Measurements from ENCODE around the gene SASH3. TPM values are rescaled to one million over a fixed set of nuclear protein-coding genes. Genes with fewer than 3 reads are reported as not detected.
A peak's percentile ranks its signal among the peaks of the same experiment; 100 is the strongest.

SASH3 gene
- total and polyA plus RNA-seq, 5 experiments from 2014 or later: 100 to 187 (median 154) TPM

GRCh38 chrX:129777218-129778030 is 2.3 kb upstream of the SASH3 start:
- ATAC-seq: peak; percentile 41 to 42
- no peaks in the 10 kb centered on the region for H3K27me3 Mint-ChIP-seq
- peaks cover 20 to 77% (median 61%) of the 10 kb centered on the region in 4 donors for H3K4me1 Mint-ChIP-seq
- H3K4me3 Mint-ChIP-seq: peak overlapping the region; percentile 71 to 98 (median 85)
- no peaks in the 10 kb centered on the region for H3K9me3 Mint-ChIP-seq
- POLR2A ChIA-PET: interaction anchor here (0.7 to 15.1 kb wide), 10 partner anchors 10 to 100 kb away, joined by 3 to 382 read pairs (median 6); no protein-coding TSS in a partner anchor
- peak overlapping the region; percentile 92 to 98 (median 96) for H3K27ac Mint-ChIP-seq
- H3K36me3 Mint-ChIP-seq: peaks cover 0 to 12% (median 4%) of the 10 kb centered on the region in 3 donors
- DNase-seq: peak; percentile 48 to 82 (median 68)

DNA sequence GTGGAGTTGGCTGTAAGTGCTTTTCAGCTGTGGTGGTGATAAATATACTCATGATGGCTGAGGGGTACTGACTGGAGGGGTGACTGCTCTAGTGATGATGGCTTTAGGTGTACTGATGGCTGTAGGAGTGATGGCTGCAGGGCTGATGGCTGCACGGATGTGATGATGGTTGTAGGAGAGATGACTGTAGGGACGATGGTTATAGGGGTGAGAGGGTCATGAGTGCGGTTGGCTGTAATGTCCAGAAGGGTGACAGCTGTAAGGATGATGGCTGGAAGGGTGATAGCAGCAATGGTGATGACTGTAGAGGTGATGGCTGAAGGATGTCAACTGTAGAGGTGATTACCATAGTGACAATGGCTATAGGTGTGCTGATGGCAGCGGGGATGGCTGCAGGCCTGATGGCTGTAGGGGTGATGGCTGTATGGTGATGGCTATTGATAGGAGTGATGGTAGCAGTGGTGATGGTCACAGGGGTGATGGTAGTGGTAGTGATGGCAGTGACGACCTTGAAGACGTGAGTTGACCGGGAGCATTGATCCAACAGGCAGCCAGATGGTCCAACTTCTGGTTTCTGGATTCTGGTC is 570 bp upstream of the SASH3 start:
- DNase-seq (no peak), ATAC-seq (no peak)
- peak overlapping the region; percentile 80 to 98 (median 96) for H3K4me3 Mint-ChIP-seq
- peaks cover 24 to 76% (median 64%) of the 10 kb centered on the region in 4 donors for H3K4me1 Mint-ChIP-seq
- H3K27me3 Mint-ChIP-seq: no peaks in the 10 kb centered on the region
- POLR2A ChIA-PET: interaction anchor here (1.3 to 15.1 kb wide), 7 partner anchors 8 to 127 kb away, joined by 3 to 382 read pairs (median 14); partner anchors contain the start of gene UTP14A
- no peaks in the 10 kb centered on the region for H3K9me3 Mint-ChIP-seq
- H3K27ac Mint-ChIP-seq: peak overlapping the region; percentile 87 to 98 (median 96)
- H3K36me3 Mint-ChIP-seq: peaks cover 7 to 28% (median 15%) of the 10 kb centered on the region in 3 donors

- no peak for ATAC-seq
- POLR2A ChIA-PET: interaction anchor here (0.6 to 15.1 kb wide), 13 partner anchors 7 to 240 kb away, joined by 3 to 382 read pairs (median 5); partner anchors contain the start of gene UTP14A
- Mint-ChIP-seq H3K4me3 (peak overlapping the region; percentile 80 to 98 (median 96)), H3K4me1 (peaks cover 21 to 74% (median 61%) of the 10 kb centered on the region in 4 donors), H3K36me3 (peaks cover 7 to 40% (median 22%) of the 10 kb centered on the region in 3 donors), H3K9me3 (no peaks in the 10 kb centered on the region), H3K27ac (peak overlapping the region; percentile 87 to 98 (median 96)), H3K27me3 (no peaks in the 10 kb centered on the region)
- DNase-seq: no peak
Observed at GRCh38 chrX:129780441-129781105, 824 bp downstream of the SASH3 start.

- Mint-ChIP-seq H3K36me3 (peaks cover 7 to 46% (median 24%) of the 10 kb centered on the region in 3 donors), H3K27ac (peak overlapping the region; percentile 87 to 98 (median 96)), H3K4me1 (peaks cover 24 to 76% (median 66%) of the 10 kb centered on the region in 4 donors), H3K4me3 (peak overlapping the region; percentile 80 to 98 (median 96)), H3K9me3 (no peaks in the 10 kb centered on the region), H3K27me3 (no peaks in the 10 kb centered on the region)
- ATAC-seq (peak; percentile 75 to 84), DNase-seq (peak; percentile 45 to 94 (median 76))
- POLR2A ChIA-PET: interaction anchor here (0.6 to 15.1 kb wide), 10 partner anchors 15 to 241 kb away, joined by 3 to 382 read pairs (median 6); no protein-coding TSS in a partner anchor
Observed at GRCh38 chrX:129781134-129781672, 1.5 kb downstream of the SASH3 start.

DNA sequence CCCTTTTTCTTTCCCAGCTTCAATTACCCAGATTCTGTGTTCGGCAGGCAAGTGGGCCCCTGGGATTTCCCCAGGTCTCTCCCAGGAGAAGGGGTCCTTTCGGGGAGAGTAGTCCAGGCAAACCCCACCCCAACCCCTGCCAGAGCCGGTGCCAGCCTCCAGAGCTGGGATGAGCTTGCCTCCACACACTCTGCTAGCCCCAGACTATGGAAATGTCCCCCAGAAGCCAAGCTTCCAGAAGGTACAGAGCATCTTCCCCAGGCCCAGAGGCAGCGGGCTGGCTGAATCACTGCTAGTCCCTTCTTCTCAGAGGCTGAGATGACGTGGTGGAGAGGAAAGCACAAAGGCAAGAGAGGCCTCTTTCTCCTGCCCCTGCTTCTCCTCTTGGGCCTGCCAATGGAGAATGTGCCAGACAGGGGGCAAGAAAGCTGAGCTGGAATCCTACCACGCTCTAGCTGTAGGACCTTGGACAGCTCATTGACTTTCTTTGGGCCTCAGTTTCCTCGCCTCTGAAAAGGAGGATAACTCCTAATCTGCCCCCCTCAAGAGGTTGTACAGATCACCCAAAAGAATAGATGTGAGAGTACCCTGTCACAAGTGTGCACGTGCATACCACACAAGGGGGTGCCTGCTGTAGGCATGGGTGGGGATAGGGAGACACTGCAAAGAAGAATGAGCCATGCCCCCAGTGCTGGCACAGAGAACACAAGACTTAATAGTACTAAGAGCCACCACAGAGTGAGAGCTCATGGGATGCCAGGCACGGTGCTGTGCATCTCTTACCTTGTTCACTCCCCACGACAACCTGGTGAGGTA is 2.1 kb downstream of the SASH3 start:
- peak overlapping the region; percentile 80 to 98 (median 96) for H3K4me3 Mint-ChIP-seq
- no peaks in the 10 kb centered on the region for H3K27me3 Mint-ChIP-seq
- POLR2A ChIA-PET: interaction anchor here (0.6 to 15.1 kb wide), 9 partner anchors 14 to 104 kb away, joined by 3 to 382 read pairs (median 7); no protein-coding TSS in a partner anchor
- H3K27ac Mint-ChIP-seq: peak overlapping the region; percentile 84 to 98 (median 94)
- no peaks in the 10 kb centered on the region for H3K9me3 Mint-ChIP-seq
- peaks cover 28 to 76% (median 66%) of the 10 kb centered on the region in 4 donors for H3K4me1 Mint-ChIP-seq
- H3K36me3 Mint-ChIP-seq: peaks cover 7 to 51% (median 24%) of the 10 kb centered on the region in 3 donors
- DNase-seq: no peak
- no peak for ATAC-seq

DNA sequence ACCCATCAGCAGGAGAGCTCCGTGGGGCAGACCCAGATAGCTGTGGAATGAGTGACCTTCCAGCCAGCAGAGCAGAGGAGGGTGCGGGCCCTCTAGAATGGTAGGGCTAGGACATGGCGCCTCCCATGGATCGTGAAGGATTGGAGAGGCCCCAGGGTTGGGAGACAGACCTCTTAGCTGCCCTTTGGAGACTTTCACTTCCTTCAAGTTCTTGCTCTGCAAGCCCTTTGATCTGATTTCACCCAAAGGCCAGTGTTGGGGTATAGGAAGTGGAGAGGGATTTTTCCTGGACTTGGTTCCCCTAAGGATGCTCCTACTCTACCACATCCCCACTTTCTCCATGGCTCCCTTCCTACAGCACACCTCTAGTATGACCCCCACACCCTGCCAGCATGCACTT is 3.0 kb downstream of the SASH3 start:
- POLR2A ChIA-PET: interaction anchor here (1.3 to 15.1 kb wide), 7 partner anchors 13 to 126 kb away, joined by 3 to 382 read pairs (median 7); no protein-coding TSS in a partner anchor
- Mint-ChIP-seq H3K9me3 (no peaks in the 10 kb centered on the region), H3K27ac (peak overlapping the region; percentile 44 to 95 (median 89)), H3K27me3 (no peaks in the 10 kb centered on the region), H3K36me3 (peaks cover 7 to 58% (median 24%) of the 10 kb centered on the region in 3 donors), H3K4me3 (peak overlapping the region; percentile 80 to 98 (median 96)), H3K4me1 (peaks cover 33 to 77% (median 66%) of the 10 kb centered on the region in 4 donors)
- ATAC-seq (no peak), DNase-seq (no peak)

- H3K4me1 Mint-ChIP-seq: peaks cover 33 to 72% (median 66%) of the 10 kb centered on the region in 4 donors
- peaks cover 7 to 61% (median 24%) of the 10 kb centered on the region in 3 donors for H3K36me3 Mint-ChIP-seq
Observed at GRCh38 chrX:129783291-129783713, 3.6 kb downstream of the SASH3 start.

DNA sequence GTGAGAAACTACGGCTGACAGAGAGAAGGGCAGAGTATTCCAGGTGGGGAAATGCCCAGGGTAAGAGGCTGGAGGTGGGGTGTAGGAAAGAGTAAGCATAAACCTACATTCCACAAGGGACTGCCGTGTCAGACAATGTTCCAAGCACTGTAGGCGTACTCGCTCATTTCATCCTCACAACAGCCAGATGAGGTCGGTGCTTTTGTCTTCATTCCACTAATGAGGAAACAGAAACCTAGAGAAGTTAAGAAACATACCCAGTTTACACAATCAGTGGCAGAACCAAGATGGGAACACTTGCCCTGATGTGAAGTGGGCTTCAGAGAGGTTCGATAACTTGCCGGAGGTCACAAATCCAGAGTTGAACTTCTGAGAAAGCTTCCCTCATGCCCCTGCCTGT is 4.6 kb downstream of the SASH3 start:
- H3K4me1 Mint-ChIP-seq: peaks cover 31 to 66% (median 65%) of the 10 kb centered on the region in 4 donors
- POLR2A ChIA-PET: interaction anchor here (0.6 to 15.1 kb wide), 5 partner anchors 11 to 106 kb away, joined by 3 to 382 read pairs (median 5); no protein-coding TSS in a partner anchor
- peak overlapping the region; percentile 80 to 98 (median 96) for H3K4me3 Mint-ChIP-seq
- no peak for DNase-seq
- peak overlapping the region in 9 of 10 donors; percentile 78 to 95 (median 89) for H3K27ac Mint-ChIP-seq
- H3K27me3 Mint-ChIP-seq: no peaks in the 10 kb centered on the region
- H3K36me3 Mint-ChIP-seq: peaks cover 7 to 72% (median 24%) of the 10 kb centered on the region in 3 donors
- ATAC-seq: no peak
- no peaks in the 10 kb centered on the region for H3K9me3 Mint-ChIP-seq

More at GRCh38 chrX:129783291-129783713, 3.6 kb downstream of the SASH3 start:
- ATAC-seq (no peak), DNase-seq (no peak)
- POLR2A ChIA-PET: interaction anchor here (1.0 to 15.1 kb wide), 7 partner anchors 13 to 125 kb away, joined by 3 to 382 read pairs (median 7); no protein-coding TSS in a partner anchor
- Mint-ChIP-seq H3K4me3 (peak overlapping the region; percentile 80 to 98 (median 96)), H3K9me3 (no peaks in the 10 kb centered on the region), H3K27ac (peak overlapping the region; percentile 44 to 95 (median 89)), H3K27me3 (no peaks in the 10 kb centered on the region)

DNA sequence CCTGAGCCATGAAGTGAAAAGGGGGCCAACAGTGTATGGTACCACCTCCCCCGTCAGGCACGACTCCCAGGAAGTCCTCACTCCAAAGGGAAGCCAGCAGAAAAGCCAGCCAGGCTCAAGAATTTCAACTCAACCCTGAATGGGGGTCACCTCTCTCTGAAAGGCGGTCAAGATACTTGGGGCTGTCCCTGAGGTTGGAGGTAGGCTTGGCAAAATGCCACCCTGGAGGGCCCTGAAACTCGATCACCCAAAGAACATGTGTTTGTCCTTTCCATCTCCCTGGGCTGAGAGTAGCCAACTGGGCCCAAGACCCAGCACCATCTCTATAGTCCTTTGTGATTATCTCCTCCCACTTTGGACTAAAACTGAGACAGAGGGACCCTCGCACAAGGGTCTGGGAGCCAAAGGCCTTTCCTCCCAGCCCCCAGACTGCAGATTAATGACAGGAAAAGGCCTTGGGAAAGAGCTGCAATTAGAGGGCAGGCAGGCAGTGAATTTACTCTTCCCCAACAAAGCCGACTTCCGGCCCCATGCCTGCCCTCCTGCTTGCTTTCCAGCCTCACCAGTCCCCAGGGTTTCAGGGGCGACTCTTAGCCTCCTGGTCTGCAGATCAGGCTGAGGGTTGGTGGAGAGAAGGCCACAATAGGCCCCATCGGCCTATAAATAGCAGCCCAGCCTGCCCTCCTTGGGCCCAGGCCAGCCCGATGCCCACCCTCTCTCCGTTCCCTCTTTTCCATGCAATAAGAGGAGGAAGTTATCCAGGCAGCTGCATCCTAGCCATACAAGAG is 5.6 kb downstream of the SASH3 start:
- peak overlapping the region; percentile 65 to 98 (median 78) for H3K4me3 Mint-ChIP-seq
- peak overlapping the region; percentile 76 to 95 (median 89) for H3K27ac Mint-ChIP-seq
- H3K9me3 Mint-ChIP-seq: no peaks in the 10 kb centered on the region
- DNase-seq (no peak), ATAC-seq (no peak)
- H3K27me3 Mint-ChIP-seq: no peaks in the 10 kb centered on the region
- POLR2A ChIA-PET: interaction anchor here (0.6 to 15.1 kb wide), 6 partner anchors 11 to 286 kb away, joined by 3 to 382 read pairs (median 4); no protein-coding TSS in a partner anchor
- peaks cover 7 to 79% (median 20%) of the 10 kb centered on the region in 3 donors for H3K36me3 Mint-ChIP-seq
- H3K4me1 Mint-ChIP-seq: peaks cover 28 to 65% (median 64%) of the 10 kb centered on the region in 4 donors

DNA sequence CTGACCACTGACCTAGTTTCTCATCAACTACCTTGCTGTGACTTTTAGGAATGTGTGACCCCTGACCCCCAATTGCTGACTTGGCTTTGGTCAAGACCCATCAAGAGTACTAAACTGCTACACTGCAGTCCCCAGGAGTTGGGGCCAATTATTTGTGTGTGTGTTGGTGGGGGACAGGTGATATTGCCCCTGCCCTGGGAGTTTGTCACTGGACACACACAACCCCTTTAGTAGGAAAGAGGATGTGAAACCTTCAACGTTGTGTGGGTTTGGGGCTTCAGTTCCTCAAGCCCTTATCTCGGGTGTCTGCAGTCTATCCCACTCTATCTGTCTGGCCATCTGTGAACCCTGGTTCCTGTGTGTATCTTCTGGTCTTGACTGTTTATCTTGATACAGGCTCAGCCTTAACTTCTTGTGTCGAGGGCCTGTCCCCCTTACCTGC is 6.5 kb downstream of the SASH3 start:
- no peaks in the 10 kb centered on the region for H3K9me3 Mint-ChIP-seq
- POLR2A ChIA-PET: interaction anchor here (0.6 to 15.1 kb wide), 5 partner anchors 12 to 285 kb away, joined by 3 to 382 read pairs (median 4); no protein-coding TSS in a partner anchor
- peaks cover 7 to 85% (median 20%) of the 10 kb centered on the region in 3 donors for H3K36me3 Mint-ChIP-seq
- H3K27ac Mint-ChIP-seq: peak overlapping the region; percentile 65 to 95 (median 89)
- peaks cover 28 to 67% (median 64%) of the 10 kb centered on the region in 4 donors for H3K4me1 Mint-ChIP-seq
- ATAC-seq (no peak), DNase-seq (no peak)
- H3K4me3 Mint-ChIP-seq: peak overlapping the region; percentile 65 to 98 (median 78)
- no peaks in the 10 kb centered on the region for H3K27me3 Mint-ChIP-seq
